ENCODE measurements around the gene ISL2. TPM values are rescaled to one million over a fixed set of nuclear protein-coding genes. Genes with fewer than 3 reads are reported as not detected.

Gene ISL2
- total and polyA plus RNA-seq, 9 of the 15 experiments (the other 6 are each of a cell fraction or from before 2014, with no cell fraction given): 0.15 to 23.7 (median 4.0) TPM

DNA sequence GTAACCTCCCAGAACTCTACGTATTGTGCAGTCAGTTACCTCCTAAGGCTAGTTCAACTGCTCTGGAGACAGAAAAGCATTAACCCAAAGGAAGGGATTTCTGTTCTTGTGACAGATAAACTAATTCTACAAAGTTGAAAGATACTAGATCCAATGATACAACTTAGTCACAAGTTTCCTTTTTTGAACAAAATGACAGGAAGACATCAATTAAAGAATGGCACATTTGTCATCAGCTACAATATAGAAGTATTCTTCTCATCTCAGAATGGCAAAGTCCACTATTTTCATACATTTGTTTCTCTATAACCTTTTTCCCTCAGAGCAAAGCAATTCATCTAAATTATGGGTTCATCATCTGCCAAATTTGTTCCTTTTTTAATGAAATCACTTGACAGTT is 43.7 kb downstream of the ISL2 start:
- H2AFZ ChIP-seq (ENCODE audit: low read depth, low read length): no peak overlapping the region
- H3K4me1 ChIP-seq (replicated peaks in 1 of 2; ENCODE audit: control insufficient read depth in 2 of 2, insufficient read depth in 2 of 2, low read length in 2 of 2): peaks cover 0 to 3% of the 10 kb centered on the region in 2 experiments; a peak in 1 of 5 replicates
- H3K9ac ChIP-seq (ENCODE audit: insufficient read depth in 1 of 2, low read depth in 2 of 2, low read length in 2 of 2): no peak overlapping the region
- in situ Hi-C loops (cut with MboI) (no loop called here), intact Hi-C loops (cut with micrococcal nuclease) (no loop called here)
- 0% methylated on average over 1 of the region's 1 CpG for WGBS (ENCODE audit: insufficient coverage, low coverage, missing lambda C conversion rate)
- no peak overlapping the region for H3K4me2 ChIP-seq (ENCODE audit: insufficient read depth, low read length)
- BruUV-seq (replicated peaks): no TSS peak
- no peak overlapping the region for H3K4me3 ChIP-seq
- no peaks in the 10 kb centered on the region for H4K20me1 ChIP-seq (replicated peaks; ENCODE audit: control insufficient read depth, insufficient read depth, low read length)
- no peaks in the 10 kb centered on the region for H3K9me3 ChIP-seq (replicated peaks; ENCODE audit: control insufficient read depth, insufficient read depth, low read depth, low read length)
- DNase-seq (ENCODE audit: extremely low read depth in 1 of 4, low spot score in 3 of 4) (no peak), ATAC-seq (no peak), FAIRE-seq (no peak)
- TF ChIP-seq, protein P1, sequence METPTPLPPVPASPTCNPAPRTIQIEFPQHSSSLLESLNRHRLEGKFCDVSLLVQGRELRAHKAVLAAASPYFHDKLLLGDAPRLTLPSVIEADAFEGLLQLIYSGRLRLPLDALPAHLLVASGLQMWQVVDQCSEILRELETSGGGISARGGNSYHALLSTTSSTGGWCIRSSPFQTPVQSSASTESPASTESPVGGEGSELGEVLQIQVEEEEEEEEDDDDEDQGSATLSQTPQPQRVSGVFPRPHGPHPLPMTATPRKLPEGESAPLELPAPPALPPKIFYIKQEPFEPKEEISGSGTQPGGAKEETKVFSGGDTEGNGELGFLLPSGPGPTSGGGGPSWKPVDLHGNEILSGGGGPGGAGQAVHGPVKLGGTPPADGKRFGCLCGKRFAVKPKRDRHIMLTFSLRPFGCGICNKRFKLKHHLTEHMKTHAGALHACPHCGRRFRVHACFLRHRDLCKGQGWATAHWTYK (CRISPR knock-in tag; IDR thresholded peaks at IDR 0.05): no peak
- TF ChIP-seq MIER1 (IDR thresholded peaks at IDR 0.05; ENCODE audit: low read depth) (no peak), ETS2 (tag; IDR thresholded peaks at IDR 0.05; ENCODE audit: borderline replicate concordance, poor library complexity, severe bottlenecking) (no peak)
- no peaks in the 10 kb centered on the region; a peak in 1 of 5 replicates for H3K27me3 ChIP-seq (ENCODE audit: control insufficient read depth in 2 of 2, insufficient read depth in 2 of 2, low read length in 2 of 2)
- POLR2A ChIA-PET: no interaction called here
- no peaks in the 10 kb centered on the region for H3K79me2 ChIP-seq (ENCODE audit: control insufficient read depth, insufficient read depth, low read length)
- H3K27ac ChIP-seq (ENCODE audit: extremely low read depth, low read depth, low read length): no peak overlapping the region
- H3K36me3 ChIP-seq (ENCODE audit: control insufficient read depth, insufficient read depth, low read length): no peaks in the 10 kb centered on the region
- H3K9me1 ChIP-seq (ENCODE audit: control insufficient read depth, insufficient read depth, low read length): no peaks in the 10 kb centered on the region
- CTCF ChIA-PET (ENCODE audit: low intra/inter-chr PET ratio): no interaction called here

DNA sequence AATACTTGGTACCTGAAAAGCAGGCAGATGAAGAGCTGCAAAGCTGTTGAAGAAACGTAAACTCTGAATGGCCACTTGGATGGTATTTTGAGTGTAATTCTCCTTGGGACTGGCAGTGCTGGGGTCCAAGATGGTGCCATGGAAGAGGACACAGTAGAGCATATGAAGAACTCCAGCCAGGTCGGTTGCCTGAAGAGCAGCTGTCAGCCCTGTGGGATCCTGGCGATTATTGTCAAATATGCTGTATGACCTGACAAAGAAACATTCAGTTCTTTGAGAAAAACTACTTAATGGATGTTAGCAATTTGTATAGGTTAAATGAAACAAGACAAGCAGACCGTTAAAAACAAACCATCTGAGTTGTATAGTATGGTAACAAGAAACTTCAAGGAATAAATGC is 44.8 kb downstream of the ISL2 start:
- H3K27ac ChIP-seq (ENCODE audit: extremely low read depth, low read depth, low read length): no peak overlapping the region
- peaks cover 0 to 3% of the 10 kb centered on the region in 2 experiments; a peak in 1 of 5 replicates for H3K4me1 ChIP-seq (replicated peaks in 1 of 2; ENCODE audit: control insufficient read depth in 2 of 2, insufficient read depth in 2 of 2, low read length in 2 of 2)
- no peaks in the 10 kb centered on the region for H3K9me3 ChIP-seq (replicated peaks; ENCODE audit: control insufficient read depth, insufficient read depth, low read depth, low read length)
- no peaks in the 10 kb centered on the region for H3K36me3 ChIP-seq (ENCODE audit: control insufficient read depth, insufficient read depth, low read length)
- H3K4me2 ChIP-seq (ENCODE audit: insufficient read depth, low read length): no peak overlapping the region
- intact Hi-C loops (cut with micrococcal nuclease) (no loop called here), in situ Hi-C loops (cut with MboI) (no loop called here)
- CTCF ChIA-PET (ENCODE audit: low intra/inter-chr PET ratio): no interaction called here
- no peaks in the 10 kb centered on the region for H3K79me2 ChIP-seq (ENCODE audit: control insufficient read depth, insufficient read depth, low read length)
- DNase-seq (ENCODE audit: extremely low read depth in 1 of 4, low spot score in 3 of 4) (no peak), ATAC-seq (no peak), FAIRE-seq (no peak)
- POLR2A ChIA-PET: interaction anchor here (1.0 kb wide), 1 partner anchor 23 kb away, joined by 3 read pairs; no protein-coding TSS in a partner anchor
- no peaks in the 10 kb centered on the region for H4K20me1 ChIP-seq (replicated peaks; ENCODE audit: control insufficient read depth, insufficient read depth, low read length)
- no peaks in the 10 kb centered on the region for H3K9me1 ChIP-seq (ENCODE audit: control insufficient read depth, insufficient read depth, low read length)
- WGBS (ENCODE audit: insufficient coverage, low coverage, missing lambda C conversion rate): 5% methylated on average over 4 of the region's 4 CpGs
- no peak overlapping the region for H2AFZ ChIP-seq (ENCODE audit: low read depth, low read length)
- BruUV-seq (replicated peaks): no TSS peak
- peaks cover 0 to under 1% of the 10 kb centered on the region in 2 experiments; a peak in 1 of 5 replicates for H3K27me3 ChIP-seq (ENCODE audit: control insufficient read depth in 2 of 2, insufficient read depth in 2 of 2, low read length in 2 of 2)
- H3K9ac ChIP-seq (ENCODE audit: insufficient read depth in 1 of 2, low read depth in 2 of 2, low read length in 2 of 2): no peak overlapping the region
- no peak overlapping the region for H3K4me3 ChIP-seq
- TF ChIP-seq BCOR (IDR thresholded peaks at IDR 0.05) (no peak), BRF1 (IDR thresholded peaks at IDR 0.05; ENCODE audit: borderline replicate concordance, extremely low read depth, insufficient read length) (no peak), MTA2 (IDR thresholded peaks at IDR 0.05; ENCODE audit: low read depth) (no peak), HNRNPLL (IDR thresholded peaks at IDR 0.05; ENCODE audit: low read depth, low read length, poor library complexity, severe bottlenecking) (no peak), HMG20A (CRISPR knock-in tag; conservative IDR thresholded peaks at IDR 0.05) (no peak), NCOA1 (IDR thresholded peaks at IDR 0.05; ENCODE audit: low read depth) (no peak), ZNF780A (CRISPR knock-in tag; IDR thresholded peaks at IDR 0.05) (no peak), FOSL1 (tag; conservative IDR thresholded peaks at IDR 0.05) (no peak), OTX1 (CRISPR knock-in tag; IDR thresholded peaks at IDR 0.05) (no peak), ZNF311 (CRISPR knock-in tag; IDR thresholded peaks at IDR 0.05) (no peak)
- TF ChIP-seq, protein P2, sequence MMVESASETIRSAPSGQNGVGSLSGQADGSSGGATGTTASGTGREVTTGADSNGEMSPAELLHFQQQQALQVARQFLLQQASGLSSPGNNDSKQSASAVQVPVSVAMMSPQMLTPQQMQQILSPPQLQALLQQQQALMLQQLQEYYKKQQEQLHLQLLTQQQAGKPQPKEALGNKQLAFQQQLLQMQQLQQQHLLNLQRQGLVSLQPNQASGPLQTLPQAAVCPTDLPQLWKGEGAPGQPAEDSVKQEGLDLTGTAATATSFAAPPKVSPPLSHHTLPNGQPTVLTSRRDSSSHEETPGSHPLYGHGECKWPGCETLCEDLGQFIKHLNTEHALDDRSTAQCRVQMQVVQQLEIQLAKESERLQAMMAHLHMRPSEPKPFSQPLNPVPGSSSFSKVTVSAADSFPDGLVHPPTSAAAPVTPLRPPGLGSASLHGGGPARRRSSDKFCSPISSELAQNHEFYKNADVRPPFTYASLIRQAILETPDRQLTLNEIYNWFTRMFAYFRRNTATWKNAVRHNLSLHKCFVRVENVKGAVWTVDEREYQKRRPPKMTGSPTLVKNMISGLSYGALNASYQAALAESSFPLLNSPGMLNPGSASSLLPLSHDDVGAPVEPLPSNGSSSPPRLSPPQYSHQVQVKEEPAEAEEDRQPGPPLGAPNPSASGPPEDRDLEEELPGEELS (CRISPR knock-in tag; IDR thresholded peaks at IDR 0.05; ENCODE audit: borderline replicate concordance): no peak
